Endodermal cell (in vitro differentiated cells): ENCODE data around the gene MOB2. TPM values are rescaled to one million over a fixed set of nuclear protein-coding genes. Genes with fewer than 3 reads are reported as not detected.

Source experiments
- DNase-seq: peaks from one replicate; pipeline ENCODE4 v3.0.0-alpha.2; 2017
- H3K27ac ChIP-seq: 2 replicates; pipeline ENCODE4 v1.5.1; 2013; ENCODE audit warnings: mild to moderate bottlenecking, low read depth, low read length, moderate library complexity
- H3K27me3 ChIP-seq: 2 replicates; pipeline ENCODE4 v1.6.1; 2013; ENCODE audit warnings: mild to moderate bottlenecking, low read length, moderate library complexity; ENCODE audit not compliant: insufficient read depth, control insufficient read depth, poor library complexity, severe bottlenecking
- H3K36me3 ChIP-seq: 2 replicates; pipeline ENCODE4 v1.7.0; 2013; ENCODE audit warnings: mild to moderate bottlenecking, low read length, moderate library complexity; ENCODE audit not compliant: control insufficient read depth, insufficient read depth
- H3K4me1 ChIP-seq: one replicate; pipeline ENCODE4 v1.7.0; 2013; ENCODE audit warnings: low read length; ENCODE audit not compliant: control insufficient read depth, insufficient read depth
- H3K4me3 ChIP-seq: 2 replicates; pipeline ENCODE4 v1.5.1; 2013; ENCODE audit warnings: mild to moderate bottlenecking, low read length, moderate library complexity
- H3K9ac ChIP-seq: 2 replicates; pipeline ENCODE4 v1.6.1; 2013; ENCODE audit warnings: mild to moderate bottlenecking, low read length, moderate library complexity; ENCODE audit not compliant: poor library complexity, severe bottlenecking; ENCODE audit errors: extremely low read depth
- H3K9me3 ChIP-seq: 2 replicates; pipeline ENCODE4 v1.6.1; 2013; ENCODE audit warnings: mild to moderate bottlenecking, low read length, moderate library complexity; ENCODE audit not compliant: control insufficient read depth
- H3K27ac Mint-ChIP-seq: 2 replicates; pipeline ENCODE4 v1.8.0; 2020; ENCODE audit warnings: mixed read lengths
- H3K27me3 Mint-ChIP-seq: 2 replicates; pipeline ENCODE4 v1.8.0; 2021; ENCODE audit warnings: mild to moderate bottlenecking, mixed read lengths; ENCODE audit not compliant: insufficient read depth
- H3K36me3 Mint-ChIP-seq: 2 replicates; pipeline ENCODE4 v1.8.0; 2020; ENCODE audit warnings: low read depth, mixed read lengths
- H3K4me1 Mint-ChIP-seq: 2 replicates; pipeline ENCODE4 v1.8.0; 2020; ENCODE audit warnings: mixed read lengths
- H3K4me3 Mint-ChIP-seq: 2 replicates; pipeline ENCODE4 v1.8.0; 2020; ENCODE audit warnings: mild to moderate bottlenecking, moderate library complexity, mixed read lengths
- H3K9me3 Mint-ChIP-seq: 2 replicates; pipeline ENCODE4 v1.8.0; 2020; ENCODE audit warnings: mild to moderate bottlenecking, mixed read lengths
- WGBS, 2 experiments: methylation state at CpG; one replicate each; pipeline versions ENCODE4 v1.1.5 to v1.1.7; 2013; ENCODE audit warnings: missing lambda C conversion rate in 2 of 2, mixed read lengths in 1 of 2; ENCODE audit not compliant: insufficient coverage in 1 of 2, insufficient read length in 1 of 2; 5-methylcytosine and 5-hydroxymethylcytosine counted together
- total RNA-seq, 2 donors: library from RNA; stranded (reverse); fragmentation: NEBNext Ultra II Directional in 1 of 2; extraction: Animal tissue kit (Norgen Biotek cat#: 25700) in 1 of 2; gene quantifications; 2 replicates in 1 of 2; 3 replicates in 1 of 2; pipeline ENCODE4 v1.2.1, GENCODE V29; 2021
- TF ChIP-seq, protein P1 (sequence below): fragments of 200-600 bp; sonication (generic); conservative IDR thresholded peaks from 2 replicates; pipeline ENCODE4 v1.5.0; 2021; ENCODE audit warnings: antibody characterized with exemption, mild to moderate bottlenecking

The MOB2 gene
- total RNA-seq, 2 donors from 2014 or later: 23.9 to 25.4 TPM

DNA sequence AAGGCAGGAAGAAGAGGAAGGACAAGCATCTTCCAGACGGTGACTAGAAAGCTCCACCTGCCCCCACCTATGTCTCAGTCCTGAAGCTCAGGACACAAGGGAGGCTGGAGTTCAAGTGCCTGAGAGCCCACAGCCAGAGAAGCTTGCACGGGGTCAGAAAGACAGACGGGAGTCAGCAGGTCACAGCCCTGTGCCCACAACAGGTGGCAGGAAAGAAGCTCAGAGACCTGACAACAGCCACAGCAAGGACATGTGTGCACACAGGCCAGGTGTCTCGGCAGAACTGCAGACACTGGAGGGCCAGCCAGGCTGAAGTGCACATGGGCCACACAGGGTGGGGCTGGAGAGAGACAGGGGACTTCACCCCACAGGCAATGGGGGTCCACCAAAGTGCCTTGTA, 37.2 kb upstream of the MOB2 start:
- no peaks in the 10 kb centered on the region for H3K9me3 ChIP-seq
- no peaks in the 10 kb centered on the region for H3K27me3 ChIP-seq
- no peaks in the 10 kb centered on the region for H3K4me1 ChIP-seq
- Mint-ChIP-seq H3K27ac (peak overlapping the region; percentile 35), H3K36me3 (no peaks in the 10 kb centered on the region), H3K4me1 (no peaks in the 10 kb centered on the region), H3K9me3 (no peaks in the 10 kb centered on the region), H3K27me3 (no peaks in the 10 kb centered on the region), H3K4me3 (no peak overlapping the region)
- 88 to 100% methylated on average over 2 to 4 of the region's 4 CpGs for whole genome bisulfite sequencing, 2 experiments
- no peaks in the 10 kb centered on the region for H3K36me3 ChIP-seq
- no peak for DNase-seq
- no peak overlapping the region for H3K9ac ChIP-seq
- no peak overlapping the region for H3K27ac ChIP-seq
- TF ChIP-seq, protein P1, sequence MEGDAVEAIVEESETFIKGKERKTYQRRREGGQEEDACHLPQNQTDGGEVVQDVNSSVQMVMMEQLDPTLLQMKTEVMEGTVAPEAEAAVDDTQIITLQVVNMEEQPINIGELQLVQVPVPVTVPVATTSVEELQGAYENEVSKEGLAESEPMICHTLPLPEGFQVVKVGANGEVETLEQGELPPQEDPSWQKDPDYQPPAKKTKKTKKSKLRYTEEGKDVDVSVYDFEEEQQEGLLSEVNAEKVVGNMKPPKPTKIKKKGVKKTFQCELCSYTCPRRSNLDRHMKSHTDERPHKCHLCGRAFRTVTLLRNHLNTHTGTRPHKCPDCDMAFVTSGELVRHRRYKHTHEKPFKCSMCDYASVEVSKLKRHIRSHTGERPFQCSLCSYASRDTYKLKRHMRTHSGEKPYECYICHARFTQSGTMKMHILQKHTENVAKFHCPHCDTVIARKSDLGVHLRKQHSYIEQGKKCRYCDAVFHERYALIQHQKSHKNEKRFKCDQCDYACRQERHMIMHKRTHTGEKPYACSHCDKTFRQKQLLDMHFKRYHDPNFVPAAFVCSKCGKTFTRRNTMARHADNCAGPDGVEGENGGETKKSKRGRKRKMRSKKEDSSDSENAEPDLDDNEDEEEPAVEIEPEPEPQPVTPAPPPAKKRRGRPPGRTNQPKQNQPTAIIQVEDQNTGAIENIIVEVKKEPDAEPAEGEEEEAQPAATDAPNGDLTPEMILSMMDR: no peak
- H3K4me3 ChIP-seq: no peak overlapping the region

DNA sequence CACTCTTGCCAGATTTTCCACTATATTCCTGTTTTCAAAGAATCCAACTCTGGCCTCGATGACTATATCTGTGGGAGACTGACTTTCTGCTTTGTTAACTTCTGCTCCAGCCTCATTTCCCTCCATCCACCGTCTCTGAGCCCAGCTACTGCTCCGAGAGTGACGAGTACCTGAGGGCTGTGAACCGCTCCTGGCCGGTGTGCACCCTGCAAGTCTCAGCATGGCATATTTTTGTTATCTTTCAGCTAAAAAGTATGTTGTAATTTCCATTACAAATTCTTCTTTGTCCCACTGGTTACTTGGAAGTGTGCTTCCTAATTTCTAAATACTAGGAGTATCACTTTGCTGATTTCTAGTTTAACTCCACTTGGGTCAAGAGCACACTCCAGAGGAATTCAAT, 36.5 kb upstream of the MOB2 start:
- peak overlapping the region; percentile 35 for H3K27ac Mint-ChIP-seq
- no peaks in the 10 kb centered on the region for H3K4me1 Mint-ChIP-seq
- no peak overlapping the region for H3K4me3 ChIP-seq
- no peaks in the 10 kb centered on the region for H3K36me3 Mint-ChIP-seq
- DNase-seq: no peak
- H3K4me3 Mint-ChIP-seq: no peak overlapping the region
- no peak overlapping the region for H3K27ac ChIP-seq
- H3K27me3 ChIP-seq: no peaks in the 10 kb centered on the region
- 94 to 96% methylated on average over 2 to 6 of the region's 6 CpGs for WGBS, 2 experiments
- H3K9ac ChIP-seq: no peak overlapping the region
- no peaks in the 10 kb centered on the region for H3K36me3 ChIP-seq
- TF ChIP-seq, protein P1: no peak
- H3K4me1 ChIP-seq: no peaks in the 10 kb centered on the region
- H3K9me3 ChIP-seq: no peaks in the 10 kb centered on the region
- H3K9me3 Mint-ChIP-seq: no peaks in the 10 kb centered on the region
- H3K27me3 Mint-ChIP-seq: no peaks in the 10 kb centered on the region

GRCh38 chr11:1522081-1522424, 35.5 kb upstream of the MOB2 start:
- TF ChIP-seq, protein P1: no peak
- H3K27me3 ChIP-seq: no peaks in the 10 kb centered on the region
- H3K4me3 ChIP-seq: no peak overlapping the region
- H3K9me3 ChIP-seq: no peaks in the 10 kb centered on the region
- 93 to 95% methylated on average over 4 to 6 of the region's 8 CpGs for WGBS, 2 experiments
- Mint-ChIP-seq H3K27ac (no peak overlapping the region), H3K27me3 (no peaks in the 10 kb centered on the region), H3K36me3 (no peaks in the 10 kb centered on the region), H3K9me3 (no peaks in the 10 kb centered on the region), H3K4me3 (no peak overlapping the region), H3K4me1 (no peaks in the 10 kb centered on the region)
- H3K9ac ChIP-seq: no peak overlapping the region
- H3K4me1 ChIP-seq: no peaks in the 10 kb centered on the region
- no peak overlapping the region for H3K27ac ChIP-seq
- H3K36me3 ChIP-seq: no peaks in the 10 kb centered on the region
- no peak for DNase-seq
